Stimulated activated CD8-positive, alpha-beta memory T cell treated with anti-CD3 and anti-CD28 coated beads, Interleukin-7, amount 100 ng/mL, for 4 hours (primary cell): Measurements from ENCODE around the gene GAL3ST2.
"Not testable (repeated sequence)": the region's sequence is repeated elsewhere in the genome, so short reads cannot be mapped to it uniquely, and the experiment has no call there.

Experiments
- DNase-seq, 2 donors: peaks; one replicate each; pipeline ENCODE4 v3.0.0-alpha.2; 2020; ENCODE audit warnings: low read depth in 2 of 2

The GAL3ST2 gene

GRCh38 chr2:241809383-241810306 lies 33.0 kb downstream of the GAL3ST2 start:
- no peak for DNase-seq

- no peak for DNase-seq
These were observed 33.9 kb downstream of the GAL3ST2 start for GRCh38 chr2:241810307-241811200.

DNA sequence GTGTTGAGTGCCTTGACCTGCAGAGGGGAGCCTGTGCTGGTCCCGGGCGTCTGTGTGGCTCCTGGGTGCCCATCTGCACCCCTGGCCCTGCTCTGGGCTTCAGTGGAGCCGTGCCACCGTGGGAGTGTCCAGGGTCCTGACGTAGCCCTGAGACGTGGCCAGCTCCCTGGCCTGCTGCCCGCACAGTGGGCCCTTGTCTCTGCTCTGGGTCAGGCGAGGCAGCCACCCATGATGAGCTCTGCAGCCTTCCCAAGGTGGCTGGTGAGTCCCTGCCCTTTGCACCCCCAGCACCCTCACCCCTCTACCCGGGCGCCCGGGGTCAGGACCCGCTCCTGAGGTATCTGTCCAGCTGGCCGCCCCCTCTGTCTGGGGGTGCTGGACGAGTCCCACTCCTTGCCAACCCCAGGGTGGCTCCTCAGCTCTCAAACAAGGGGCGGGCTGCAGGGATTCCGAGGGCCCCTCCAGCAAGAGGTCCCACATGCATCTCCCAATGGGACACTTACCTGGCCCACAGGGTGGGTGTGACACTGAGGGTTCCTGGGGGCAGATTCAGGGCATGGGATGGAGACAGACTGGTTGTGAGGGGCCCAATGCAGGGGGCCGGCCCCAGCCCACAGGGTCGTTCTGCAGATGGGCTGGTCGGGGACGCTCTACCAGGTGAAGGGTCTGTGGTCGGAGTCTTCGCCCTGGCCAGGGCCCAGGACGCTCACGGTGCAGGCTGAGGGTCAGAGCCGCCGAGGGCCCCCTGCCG lies 34.8 kb downstream of the GAL3ST2 start:
- DNase-seq, result no peak

DNA sequence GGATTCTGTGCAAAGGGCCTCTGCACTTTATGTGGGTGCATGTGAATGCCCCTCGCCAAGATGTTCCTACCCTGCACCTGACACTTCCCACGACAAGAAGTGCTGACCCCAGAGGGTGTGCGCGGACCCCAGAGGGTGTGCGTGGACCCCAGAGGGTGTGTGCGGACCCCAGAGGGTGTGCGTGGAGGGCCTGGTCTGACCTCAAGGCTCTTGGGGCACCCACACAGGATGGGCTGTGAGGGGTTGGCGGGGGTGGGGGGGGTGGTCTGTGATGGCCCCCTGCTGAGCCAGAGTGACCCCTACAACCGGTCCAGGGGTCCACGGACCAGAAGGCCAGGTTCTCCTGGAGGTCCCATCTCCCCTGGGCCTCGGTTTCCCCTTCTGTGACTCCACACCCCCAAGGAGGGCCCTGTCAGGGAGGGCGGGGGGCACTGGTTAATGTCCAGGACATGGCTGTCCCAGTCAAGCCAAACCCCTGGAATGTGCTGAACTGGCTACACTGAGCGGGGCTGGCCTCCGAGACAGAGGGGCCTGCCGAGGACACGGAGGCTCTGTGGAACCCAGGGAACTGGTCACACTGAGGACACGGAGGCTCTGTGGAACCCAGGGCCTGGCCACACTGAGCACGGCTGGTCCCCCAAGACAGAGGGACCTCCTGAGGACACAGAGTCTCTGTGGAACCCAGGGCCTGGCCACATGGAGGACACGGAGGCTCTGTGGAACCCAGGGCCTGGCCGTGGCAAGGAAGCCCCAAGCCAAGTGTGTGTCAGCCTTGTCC lies 35.5 kb downstream of the GAL3ST2 start:
- no peak for DNase-seq

- no peak for DNase-seq
These were observed 36.4 kb downstream of the GAL3ST2 start for GRCh38 chr2:241812730-241813643.

DNA sequence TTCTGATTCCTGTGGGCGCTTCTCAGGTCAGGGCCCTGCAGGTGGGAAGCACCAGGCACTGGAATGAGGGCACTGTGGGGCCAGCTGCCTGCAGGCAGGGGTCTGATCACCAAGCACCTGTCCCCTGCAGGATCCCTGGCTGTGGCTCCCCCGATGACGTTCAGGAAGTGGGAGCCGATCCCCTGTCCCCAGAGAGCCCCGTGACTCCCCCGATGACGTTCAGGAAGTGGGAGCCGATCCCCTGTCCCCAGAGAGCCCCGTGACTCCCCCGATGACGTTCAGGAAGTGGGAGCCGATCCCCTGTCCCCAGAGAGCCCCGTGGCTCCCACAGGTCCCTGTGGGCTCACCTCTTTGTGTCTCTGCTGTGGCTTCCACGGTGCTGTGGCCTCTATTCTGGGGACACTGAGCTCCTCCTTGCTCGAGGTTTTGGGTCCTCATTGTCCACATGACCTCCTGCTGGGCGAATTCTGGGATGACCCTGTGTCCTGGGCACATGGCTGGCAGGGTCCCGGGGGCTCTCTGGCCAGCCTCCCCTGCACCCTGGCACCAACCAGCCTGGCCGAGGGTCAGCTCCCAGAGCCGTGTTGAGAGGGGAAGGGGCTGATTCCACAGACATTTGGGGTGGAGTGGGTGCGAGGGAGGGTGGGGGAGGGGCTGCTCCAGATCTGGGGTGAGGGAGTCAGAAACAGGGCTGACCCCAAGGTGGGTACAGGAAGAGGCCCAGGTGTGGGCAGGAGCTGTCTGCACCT lies 37.2 kb downstream of the GAL3ST2 start:
- DNase-seq, result no peak

GRCh38 chr2:241814393-241814642 lies 37.7 kb downstream of the GAL3ST2 start:
- DNase-seq, result no peak

GRCh38 chr2:241814643-241815476 lies 38.2 kb downstream of the GAL3ST2 start:
- no peak for DNase-seq

- DNase-seq, result no peak
These were observed 39.1 kb downstream of the GAL3ST2 start for GRCh38 chr2:241815477-241816430.

DNA sequence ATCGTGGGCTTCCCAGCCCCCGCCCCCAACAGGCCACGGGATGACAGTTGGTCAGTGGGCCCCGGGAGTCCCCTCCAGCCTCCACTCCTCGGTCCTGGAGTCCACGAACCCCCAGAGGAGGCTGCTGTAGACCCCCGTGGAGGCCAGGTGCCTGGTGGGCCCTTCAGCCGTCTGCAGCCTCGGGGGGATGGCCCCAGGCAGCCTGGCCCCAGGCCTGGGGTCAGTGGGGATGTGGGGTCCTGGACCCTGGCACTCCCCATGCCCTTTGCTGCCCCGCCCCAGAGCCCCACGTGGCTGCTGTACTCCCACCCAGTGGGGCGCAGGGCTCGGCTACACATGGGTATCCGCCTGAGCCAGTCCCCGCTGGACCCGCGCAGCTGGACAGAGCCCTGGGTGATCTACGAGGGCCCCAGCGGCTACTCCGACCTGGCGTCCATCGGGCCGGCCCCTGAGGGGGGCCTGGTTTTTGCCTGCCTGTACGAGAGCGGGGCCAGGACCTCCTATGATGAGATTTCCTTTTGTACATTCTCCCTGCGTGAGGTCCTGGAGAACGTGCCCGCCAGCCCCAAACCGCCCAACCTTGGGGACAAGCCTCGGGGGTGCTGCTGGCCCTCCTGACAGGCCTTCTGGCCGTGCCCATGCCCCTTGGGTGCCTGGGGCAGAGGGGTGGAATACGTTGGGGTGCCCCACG lies 40.0 kb downstream of the GAL3ST2 start:
- DNase-seq, result no peak

DNA sequence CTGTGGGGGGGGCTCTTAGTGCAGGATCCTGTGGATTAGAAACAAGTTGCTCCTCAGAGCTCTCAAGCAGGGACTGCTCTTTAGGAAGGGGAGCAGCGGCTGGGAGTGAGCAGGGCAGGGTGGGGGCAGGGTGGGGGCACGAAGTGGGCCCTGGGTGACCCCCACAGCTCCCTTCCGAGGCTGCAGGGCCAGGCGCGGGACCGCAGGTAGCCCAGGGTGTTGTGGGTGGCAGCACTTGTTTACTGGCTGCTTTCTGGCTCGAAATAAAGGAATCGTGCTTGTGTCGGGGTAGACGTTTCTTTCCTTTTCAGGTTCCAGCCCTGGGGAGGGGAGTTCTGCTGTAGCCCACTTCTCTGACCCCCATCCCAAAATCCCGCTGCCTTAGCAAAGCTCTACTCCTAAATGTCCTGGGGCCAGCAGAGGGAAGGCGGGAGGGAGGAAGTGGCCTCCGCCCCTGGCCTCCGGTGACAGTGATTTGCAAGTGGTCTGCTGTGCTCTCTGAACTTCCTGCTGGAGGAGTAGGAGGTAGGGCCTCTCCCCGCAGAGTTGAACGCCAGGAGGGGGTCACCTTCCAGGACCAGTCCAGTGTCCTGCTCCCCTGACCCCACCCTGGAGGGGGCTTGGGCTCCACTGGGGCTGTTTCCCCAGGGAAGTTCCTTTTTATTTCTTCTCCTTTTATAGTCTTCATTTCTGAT lies 40.7 kb downstream of the GAL3ST2 start:
- no peak for DNase-seq

- not testable (repeated sequence) for DNase-seq
These were observed 41.2 kb downstream of the GAL3ST2 start for GRCh38 chr2:241817821-241818215.

GRCh38 chr2:241818229-241818942 lies 41.8 kb downstream of the GAL3ST2 start:
- no peak for DNase-seq

DNA sequence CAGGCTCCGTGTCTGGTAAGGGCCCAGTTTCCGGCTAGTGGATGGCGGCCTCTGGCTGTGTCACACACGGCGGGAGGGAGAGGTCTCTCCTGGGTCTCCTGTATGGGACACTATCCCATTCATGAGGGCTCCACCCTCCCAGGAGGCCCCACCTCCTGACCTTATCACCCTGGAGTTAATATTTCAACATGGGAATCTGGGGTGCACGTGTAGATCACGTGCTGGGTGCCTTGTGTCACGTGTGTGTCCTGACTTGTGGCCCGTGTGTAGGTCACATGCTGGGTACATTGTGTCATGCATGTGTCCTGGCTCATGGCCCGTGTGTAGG lies 42.3 kb downstream of the GAL3ST2 start:
- no peak for DNase-seq

DNA sequence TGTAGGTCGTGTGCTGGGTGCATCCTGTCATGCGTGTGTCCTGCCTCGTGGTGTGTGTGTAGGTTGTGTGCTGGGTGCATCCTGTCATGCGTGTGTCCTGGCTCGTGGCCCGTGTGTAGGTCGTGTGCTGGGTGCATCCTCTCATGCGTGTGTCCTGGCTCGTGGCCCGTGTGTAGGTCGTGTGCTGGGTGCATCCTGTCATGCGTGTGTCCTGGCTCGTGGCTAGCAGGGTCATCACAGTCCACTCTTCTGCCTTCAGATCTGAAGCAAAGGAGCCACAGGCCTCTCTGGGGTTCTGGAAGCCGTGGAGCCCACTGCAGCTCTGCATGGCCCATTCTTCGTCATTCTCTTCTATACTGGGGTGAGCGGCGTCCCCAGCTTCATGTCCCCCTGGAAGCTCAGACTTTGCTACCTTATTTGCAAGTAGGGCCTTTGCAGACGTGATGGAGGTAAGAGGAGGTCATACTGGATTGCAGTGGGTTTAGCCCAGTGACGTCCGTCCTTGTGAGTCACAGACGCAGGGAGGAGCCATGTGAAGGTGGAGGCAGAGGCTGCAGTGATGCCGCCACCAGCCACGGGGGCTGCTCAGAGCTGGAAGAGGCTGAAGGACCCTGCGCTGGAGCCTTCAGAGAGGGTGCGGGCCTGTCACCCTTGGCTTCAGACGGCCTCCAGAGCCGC lies 43.5 kb downstream of the GAL3ST2 start:
- DNase-seq, result not testable (repeated sequence)
